T-helper 2 cell treated with Interferon-gamma antibody and Interleukin-4, amounts not matched to agents 5 μg/mL and 100 μg/mL, for 36 hours (primary cell): ENCODE data around the gene ADAMTS2.

Source experiments
- DNase-seq: peaks from one replicate; pipeline ENCODE4 v3.0.0; 2021; ENCODE audit warnings: low spot score
- H3K27ac Mint-ChIP-seq: one replicate; pipeline ENCODE4 v1.8.0; 2021; ENCODE audit warnings: mild to moderate bottlenecking, mixed read lengths
- H3K27me3 Mint-ChIP-seq: one replicate; pipeline ENCODE4 v1.8.0; 2021; ENCODE audit warnings: low read depth, mixed read lengths
- H3K36me3 Mint-ChIP-seq: one replicate; pipeline ENCODE4 v1.8.0; 2021; ENCODE audit warnings: low read depth, mixed read lengths
- H3K4me1 Mint-ChIP-seq: one replicate; pipeline ENCODE4 v1.8.0; 2021; ENCODE audit warnings: low read depth, mixed read lengths
- H3K4me3 Mint-ChIP-seq: one replicate; pipeline ENCODE4 v1.8.0; 2022; ENCODE audit warnings: mild to moderate bottlenecking, moderate library complexity, mixed read lengths
- H3K9me3 Mint-ChIP-seq: one replicate; pipeline ENCODE4 v1.8.0; 2021; ENCODE audit warnings: mixed read lengths

The ADAMTS2 gene

GRCh38 chr5:179194941-179195381 is 150.3 kb downstream of the ADAMTS2 start:
- Mint-ChIP-seq H3K27me3 (no peaks in the 10 kb centered on the region), H3K36me3 (no peaks in the 10 kb centered on the region), H3K4me3 (no peak overlapping the region), H3K27ac (no peak overlapping the region), H3K4me1 (no peaks in the 10 kb centered on the region), H3K9me3 (no peaks in the 10 kb centered on the region)
- DNase-seq = no peak

DNA sequence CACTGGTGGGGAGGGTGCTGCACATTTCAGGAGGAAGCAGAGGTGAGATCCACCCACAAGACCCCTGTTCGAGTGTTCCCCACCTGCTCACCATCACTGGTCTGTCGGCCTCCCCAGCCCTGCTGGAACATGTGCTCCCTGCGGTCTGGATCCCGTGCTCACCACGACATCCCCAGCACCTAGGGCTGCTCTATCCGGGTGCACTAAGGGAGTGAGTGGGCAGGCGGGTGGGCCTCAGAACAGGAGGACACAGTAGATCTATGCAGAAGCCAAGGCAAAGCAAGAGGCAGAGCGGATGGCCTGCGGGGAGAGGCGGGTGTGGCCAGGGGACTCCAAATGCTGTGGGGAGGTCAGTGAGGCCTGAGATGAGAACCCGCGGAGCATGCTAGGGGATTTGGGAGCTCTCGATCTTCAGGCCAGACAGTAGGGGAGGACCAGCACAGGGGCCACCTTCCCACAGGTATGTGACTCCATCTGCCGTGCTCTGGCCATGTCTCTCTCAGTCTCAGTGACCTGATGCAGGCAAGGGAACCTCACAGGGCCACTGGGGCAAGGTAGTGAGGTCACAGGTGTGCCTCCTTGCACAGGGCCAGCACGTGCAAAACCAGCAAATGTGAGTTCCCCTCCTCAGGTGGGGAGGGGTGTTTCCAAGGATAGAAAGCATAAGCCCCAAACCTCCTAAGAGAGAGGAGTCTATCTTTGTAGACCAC is 150.9 kb downstream of the ADAMTS2 start:
- Mint-ChIP-seq H3K4me1 (no peaks in the 10 kb centered on the region), H3K36me3 (no peaks in the 10 kb centered on the region), H3K4me3 (no peak overlapping the region), H3K9me3 (no peaks in the 10 kb centered on the region), H3K27ac (no peak overlapping the region), H3K27me3 (no peaks in the 10 kb centered on the region)
- no peak for DNase-seq

GRCh38 chr5:179193746-179194145 is 151.5 kb downstream of the ADAMTS2 start:
- Mint-ChIP-seq H3K4me3 (no peak overlapping the region), H3K9me3 (no peaks in the 10 kb centered on the region), H3K27me3 (no peaks in the 10 kb centered on the region), H3K36me3 (no peaks in the 10 kb centered on the region), H3K27ac (no peak overlapping the region), H3K4me1 (no peaks in the 10 kb centered on the region)
- no peak for DNase-seq

DNA sequence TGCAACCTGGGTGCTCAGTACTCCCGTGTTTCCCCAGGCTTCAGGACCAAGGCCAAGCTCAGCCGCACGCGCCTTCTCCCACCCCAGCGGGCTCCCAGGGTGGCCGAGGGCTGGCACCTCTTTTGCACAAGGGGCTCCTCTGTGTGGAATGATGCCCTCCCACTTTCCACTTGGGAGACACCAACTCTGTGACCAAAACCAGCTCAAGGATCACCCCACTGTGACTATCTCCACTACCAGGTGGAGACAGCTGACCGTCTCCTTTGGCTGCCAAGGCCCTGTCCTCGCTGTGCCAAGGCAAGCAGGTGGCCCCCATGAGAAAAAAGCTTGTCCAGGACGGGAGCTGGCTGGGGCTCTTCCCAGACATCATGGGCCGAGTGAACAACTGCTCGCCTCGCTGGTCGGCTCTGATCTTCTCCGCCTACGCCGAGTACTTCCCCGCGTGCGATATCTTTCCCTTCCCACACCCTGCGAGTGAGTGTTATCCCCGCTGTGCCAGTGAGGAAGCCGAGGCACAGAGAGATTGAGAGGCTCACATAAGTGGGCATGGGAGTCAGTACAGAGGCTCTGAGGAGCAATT is 152.3 kb downstream of the ADAMTS2 start:
- Mint-ChIP-seq H3K27ac (no peak overlapping the region), H3K36me3 (no peaks in the 10 kb centered on the region), H3K9me3 (no peaks in the 10 kb centered on the region), H3K4me1 (no peaks in the 10 kb centered on the region), H3K27me3 (no peaks in the 10 kb centered on the region), H3K4me3 (no peak overlapping the region)
- no peak for DNase-seq

- Mint-ChIP-seq H3K9me3 (no peaks in the 10 kb centered on the region), H3K4me3 (no peak overlapping the region), H3K27me3 (no peaks in the 10 kb centered on the region), H3K4me1 (no peaks in the 10 kb centered on the region), H3K36me3 (no peaks in the 10 kb centered on the region), H3K27ac (no peak overlapping the region)
- no peak for DNase-seq
These were observed 152.9 kb downstream of the ADAMTS2 start for GRCh38 chr5:179192185-179192890.

DNA sequence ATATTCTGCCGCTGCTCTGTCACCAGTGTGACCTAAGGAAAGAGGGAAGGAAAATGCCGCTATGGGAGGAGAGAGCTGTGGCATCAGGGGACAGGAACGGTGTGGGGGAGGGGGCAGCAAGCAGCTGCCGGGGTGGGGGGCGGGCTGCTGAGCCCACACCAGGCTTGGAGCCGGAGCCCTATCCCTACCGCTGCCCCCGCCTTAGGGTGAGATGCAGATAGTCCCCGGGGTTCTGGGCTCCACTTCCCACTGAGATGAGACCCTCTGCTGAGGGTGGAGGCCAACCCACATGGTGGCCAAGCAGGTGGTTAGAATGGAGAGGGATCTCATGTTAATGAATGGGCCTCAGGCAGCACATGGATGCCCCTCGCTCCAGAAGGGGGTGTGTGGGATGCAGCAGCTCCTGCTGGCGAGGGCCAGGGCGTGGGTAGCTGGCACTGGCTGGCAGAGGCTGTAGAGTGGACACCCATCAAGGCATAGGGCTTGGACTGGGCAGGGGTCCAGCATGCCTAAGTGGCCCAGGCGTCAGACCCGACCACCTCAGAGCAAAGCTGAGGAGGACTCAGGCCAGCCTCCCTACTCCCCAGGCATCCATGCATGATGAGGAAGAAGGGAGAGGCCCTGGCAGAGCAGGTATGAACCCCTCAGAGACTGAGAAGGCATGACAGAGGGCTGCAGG is 153.6 kb downstream of the ADAMTS2 start:
- Mint-ChIP-seq H3K27me3 (no peaks in the 10 kb centered on the region), H3K4me1 (no peaks in the 10 kb centered on the region), H3K36me3 (no peaks in the 10 kb centered on the region), H3K9me3 (no peaks in the 10 kb centered on the region), H3K27ac (no peak overlapping the region), H3K4me3 (no peak overlapping the region)
- DNase-seq = no peak

DNA sequence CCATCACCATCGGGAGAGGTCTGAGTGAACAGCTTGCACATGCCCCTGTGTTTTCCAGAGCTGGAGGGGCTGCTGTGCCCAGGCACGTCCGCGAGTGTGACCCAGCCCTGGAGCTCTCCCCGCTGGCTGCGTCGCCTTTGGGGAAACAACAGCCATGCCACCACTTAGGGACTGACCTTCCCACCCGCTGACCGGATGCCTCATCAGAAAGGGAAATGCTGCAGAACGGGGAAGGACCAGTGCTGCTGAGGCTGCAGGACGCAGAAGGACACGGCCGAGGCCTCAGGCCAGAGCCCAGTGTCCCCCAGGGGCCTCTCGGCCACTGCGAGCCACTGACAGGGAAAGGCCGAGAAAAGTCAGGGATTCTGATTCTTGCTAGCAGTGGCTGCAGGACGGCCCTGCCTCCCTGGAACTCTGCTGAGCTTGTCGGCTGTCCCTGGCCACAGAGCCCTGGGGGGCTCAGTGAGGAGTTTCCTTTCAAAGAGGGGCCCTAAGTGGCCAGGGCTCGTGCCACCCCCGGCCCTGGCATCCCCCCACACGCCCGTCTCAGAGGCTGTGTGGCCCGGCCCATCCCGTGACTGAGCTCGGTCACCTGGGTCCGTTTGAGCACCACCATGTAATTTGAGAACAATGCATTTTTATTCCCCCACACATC is 154.3 kb downstream of the ADAMTS2 start:
- Mint-ChIP-seq H3K36me3 (no peaks in the 10 kb centered on the region), H3K9me3 (no peaks in the 10 kb centered on the region), H3K4me1 (no peaks in the 10 kb centered on the region), H3K27ac (no peak overlapping the region), H3K4me3 (no peak overlapping the region), H3K27me3 (no peaks in the 10 kb centered on the region)
- no peak for DNase-seq

GRCh38 chr5:179188636-179189035 is 156.6 kb downstream of the ADAMTS2 start:
- Mint-ChIP-seq H3K27ac (no peak overlapping the region), H3K4me1 (no peaks in the 10 kb centered on the region), H3K27me3 (no peaks in the 10 kb centered on the region), H3K4me3 (no peak overlapping the region), H3K36me3 (no peaks in the 10 kb centered on the region), H3K9me3 (no peaks in the 10 kb centered on the region)
- no peak for DNase-seq

DNA sequence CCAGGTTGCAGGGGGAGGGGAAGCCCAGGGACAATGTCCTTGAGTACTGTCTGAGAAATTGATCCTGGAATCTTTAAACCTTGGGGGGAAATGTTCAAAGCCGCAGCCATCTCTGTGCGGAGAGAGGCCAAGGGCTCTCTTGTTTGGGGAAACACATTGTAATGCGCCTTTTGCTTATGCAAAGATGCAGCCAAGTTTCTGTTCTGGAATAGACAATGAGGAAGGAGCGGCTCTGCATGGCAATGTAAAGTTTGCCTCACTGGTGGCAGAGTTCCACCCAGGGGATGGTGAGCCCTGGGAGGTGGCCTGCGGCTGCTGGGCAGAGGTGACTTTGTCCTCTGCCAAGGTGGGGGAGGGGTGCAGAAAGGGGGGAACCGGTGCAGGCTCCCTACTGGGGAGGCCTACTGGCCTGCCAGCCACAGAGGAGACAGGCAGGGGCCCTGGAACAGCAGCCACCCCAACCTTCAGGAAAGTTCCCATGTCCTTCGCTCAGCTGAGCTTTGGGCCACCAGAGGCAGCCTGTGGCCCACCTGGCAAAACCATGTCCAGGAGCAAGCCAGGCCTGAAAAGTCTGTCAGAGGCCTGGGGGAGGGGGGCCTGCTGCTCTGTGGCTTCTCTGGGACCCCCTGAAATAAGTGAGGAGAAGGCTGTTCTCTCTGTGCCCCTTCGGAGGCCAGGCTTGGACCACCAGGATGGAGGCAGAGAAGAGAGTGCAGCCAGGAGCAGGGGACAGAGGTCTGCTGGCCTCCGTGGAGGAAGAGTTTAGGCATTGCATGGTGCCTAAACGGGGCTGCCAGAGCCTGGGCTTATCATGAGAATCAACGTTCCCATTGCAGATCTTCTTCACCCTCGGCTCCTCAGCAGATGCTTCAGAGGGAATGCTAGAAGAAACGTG is 157.3 kb downstream of the ADAMTS2 start:
- no peak for DNase-seq
- no peaks in the 10 kb centered on the region for H3K4me1 Mint-ChIP-seq

DNA sequence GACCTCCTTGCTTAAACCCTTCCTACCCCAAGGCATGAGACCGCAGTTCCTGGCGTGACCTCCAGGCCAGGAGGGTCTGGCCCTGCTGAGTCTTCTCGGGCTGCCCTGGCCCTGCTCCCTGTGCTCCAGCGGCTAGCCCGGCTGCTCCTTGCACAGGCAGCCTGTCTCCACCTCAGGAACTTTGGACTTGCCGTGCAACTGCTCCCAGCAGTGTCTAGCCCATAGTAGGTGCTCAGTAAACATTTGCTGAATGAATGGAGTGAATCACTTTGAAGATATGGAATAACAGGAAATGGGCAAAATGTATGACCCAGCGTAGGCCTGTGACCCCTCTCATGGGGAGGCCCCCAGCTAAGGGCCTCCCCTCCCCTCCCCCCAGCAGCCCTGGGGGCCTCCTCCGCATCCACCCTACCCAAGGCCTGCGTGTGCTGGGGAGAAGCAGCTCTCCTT is 158.0 kb downstream of the ADAMTS2 start:
- H3K27ac Mint-ChIP-seq = no peak overlapping the region
- H3K4me3 Mint-ChIP-seq = no peak overlapping the region
- no peaks in the 10 kb centered on the region for H3K27me3 Mint-ChIP-seq

More for the DNA sequence above, 157.3 kb downstream of the ADAMTS2 start:
- Mint-ChIP-seq H3K27me3 (no peaks in the 10 kb centered on the region), H3K4me3 (no peak overlapping the region), H3K36me3 (no peaks in the 10 kb centered on the region), H3K27ac (no peak overlapping the region), H3K9me3 (no peaks in the 10 kb centered on the region)

GRCh38 chr5:179186801-179187200 is 158.5 kb downstream of the ADAMTS2 start:
- DNase-seq = no peak
- Mint-ChIP-seq H3K27me3 (no peaks in the 10 kb centered on the region), H3K4me1 (no peaks in the 10 kb centered on the region), H3K4me3 (no peak overlapping the region), H3K9me3 (no peaks in the 10 kb centered on the region), H3K27ac (no peak overlapping the region), H3K36me3 (no peaks in the 10 kb centered on the region)

More for the DNA sequence above, 158.0 kb downstream of the ADAMTS2 start:
- Mint-ChIP-seq H3K9me3 (no peaks in the 10 kb centered on the region), H3K4me1 (no peaks in the 10 kb centered on the region), H3K36me3 (no peaks in the 10 kb centered on the region)
- no peak for DNase-seq

GRCh38 chr5:179185941-179186411 is 159.3 kb downstream of the ADAMTS2 start:
- no peaks in the 10 kb centered on the region for H3K27me3 Mint-ChIP-seq

More at GRCh38 chr5:179185941-179186411, 159.3 kb downstream of the ADAMTS2 start:
- Mint-ChIP-seq H3K36me3 (no peaks in the 10 kb centered on the region), H3K9me3 (no peaks in the 10 kb centered on the region), H3K4me3 (no peak overlapping the region), H3K27ac (no peak overlapping the region), H3K4me1 (no peaks in the 10 kb centered on the region)
- DNase-seq = no peak
